Esophagus squamous epithelium (tissue), 4 donors: ENCODE data around the gene B3GALNT2.

Experiments
- POLR2A ChIP-seq, 4 donors: fragments of 450-650 bp; IDR thresholded peaks; one replicate each; pipeline ENCODE4 v1.6.1; 2017; ENCODE audit warnings: antibody characterized with exemption in 4 of 4, mild to moderate bottlenecking in 4 of 4, moderate library complexity in 3 of 4
- TF ChIP-seq, protein P1 (sequence below), 6 experiments: fragments of 450-650 bp in 4 of 6; fragments of 200-600 bp in 2 of 6; sonication (generic) in 2 of 6; IDR thresholded peaks; one replicate each; pipeline ENCODE4 v1.5.1; 2016 to 2019; ENCODE audit warnings: antibody characterized with exemption in 6 of 6, mild to moderate bottlenecking in 4 of 6, moderate library complexity in 4 of 6

DNA sequence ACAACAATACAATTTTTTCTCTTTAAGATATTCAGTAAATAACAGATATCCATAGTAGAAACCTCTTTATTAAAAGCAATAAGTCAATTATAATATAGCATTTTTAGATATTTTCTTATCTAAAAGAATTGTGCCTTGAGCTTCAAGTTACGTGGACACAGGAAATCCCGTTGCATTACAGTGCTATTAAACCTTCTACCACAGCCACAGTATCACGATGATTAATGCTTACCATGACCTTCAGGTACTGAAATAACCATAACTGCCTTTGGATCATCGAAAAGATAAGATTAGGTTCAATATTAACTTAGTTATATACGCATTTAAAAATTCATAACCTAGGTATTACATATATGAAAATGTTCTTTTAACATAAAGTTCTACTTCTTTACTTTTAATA is 17.9 kb downstream of the B3GALNT2 start:
- TF ChIP-seq, protein P1, sequence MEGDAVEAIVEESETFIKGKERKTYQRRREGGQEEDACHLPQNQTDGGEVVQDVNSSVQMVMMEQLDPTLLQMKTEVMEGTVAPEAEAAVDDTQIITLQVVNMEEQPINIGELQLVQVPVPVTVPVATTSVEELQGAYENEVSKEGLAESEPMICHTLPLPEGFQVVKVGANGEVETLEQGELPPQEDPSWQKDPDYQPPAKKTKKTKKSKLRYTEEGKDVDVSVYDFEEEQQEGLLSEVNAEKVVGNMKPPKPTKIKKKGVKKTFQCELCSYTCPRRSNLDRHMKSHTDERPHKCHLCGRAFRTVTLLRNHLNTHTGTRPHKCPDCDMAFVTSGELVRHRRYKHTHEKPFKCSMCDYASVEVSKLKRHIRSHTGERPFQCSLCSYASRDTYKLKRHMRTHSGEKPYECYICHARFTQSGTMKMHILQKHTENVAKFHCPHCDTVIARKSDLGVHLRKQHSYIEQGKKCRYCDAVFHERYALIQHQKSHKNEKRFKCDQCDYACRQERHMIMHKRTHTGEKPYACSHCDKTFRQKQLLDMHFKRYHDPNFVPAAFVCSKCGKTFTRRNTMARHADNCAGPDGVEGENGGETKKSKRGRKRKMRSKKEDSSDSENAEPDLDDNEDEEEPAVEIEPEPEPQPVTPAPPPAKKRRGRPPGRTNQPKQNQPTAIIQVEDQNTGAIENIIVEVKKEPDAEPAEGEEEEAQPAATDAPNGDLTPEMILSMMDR (IDR thresholded peaks at IDR 0.05), result no peak
- no peak for TF ChIP-seq POLR2A (IDR thresholded peaks at IDR 0.05)
